Psoas muscle (tissue), 8 donors: ENCODE results near the gene FRMPD4. TPM values are rescaled to one million over a fixed set of nuclear protein-coding genes. Genes with fewer than 3 reads are reported as not detected.

Experiments
- ATAC-seq, 4 donors: fragments of 200-7000 bp; cut with Tn5 transposase; one replicate each; pipeline ENCODE4 v1.9.1; 2020; ENCODE audit warnings: moderate library complexity in 3 of 4, mild to moderate bottlenecking in 2 of 4
- DNase-seq, 2 donors: peaks; one replicate each; pipeline ENCODE4 v3.0.0-alpha.2; 2020
- H3K27ac ChIP-seq: fragments of 200-600 bp; one replicate; pipeline ENCODE4 v1.8.0; 2022
- H3K27me3 ChIP-seq, 3 donors: fragments of 200-600 bp in 1 of 3; one replicate each; pipeline versions ENCODE4 v1.6.1 to v1.8.0; 2013 to 2022; ENCODE audit warnings: low read length in 2 of 3, mild to moderate bottlenecking in 2 of 3, moderate library complexity in 1 of 3; ENCODE audit not compliant: insufficient read depth in 3 of 3
- H3K36me3 ChIP-seq, 2 donors: fragments of 200-600 bp in 1 of 2; one replicate each; pipeline versions ENCODE4 v1.6.1 to v1.8.0; 2013 to 2022; ENCODE audit warnings: low read depth in 1 of 2, mild to moderate bottlenecking in 1 of 2, moderate library complexity in 1 of 2; ENCODE audit not compliant: insufficient read depth in 1 of 2
- H3K4me1 ChIP-seq: fragments of 200-600 bp; one replicate; pipeline ENCODE4 v1.8.0; 2022
- H3K4me3 ChIP-seq: fragments of 200-600 bp; one replicate; pipeline ENCODE4 v1.8.0; 2022; ENCODE audit warnings: mild to moderate bottlenecking
- H3K9me3 ChIP-seq: fragments of 200-600 bp; one replicate; pipeline ENCODE4 v1.8.0; 2022
- WGBS, 3 donors: extraction: QIAGEN DNeasy Blood & Tissue Kit; methylation state at CpG; one replicate each; pipeline versions ENCODE4 v1.1.6 to v1.1.7; 2013; 5-methylcytosine and 5-hydroxymethylcytosine counted together
- intact Hi-C, 2 donors: fragments of 100-400 bp; cut with DNase I; formaldehyde crosslinking; loops; one replicate each; pipeline versions ENCODE4 v1.11.0 to v1.14.2; 2022
- polyA plus RNA-seq, 3 donors: library from polyadenylated mRNA; stranded (reverse); fragments of 200-250 nt; gene quantifications; one replicate each; pipeline ENCODE4 v1.2.3, GENCODE V29; 2013
- total RNA-seq, 4 donors: library from RNA; stranded (reverse); fragmentation: NEBNext Ultra II Directional in 2 of 4; extraction: Animal tissue kit (Norgen Biotek cat#: 25700) in 2 of 4; gene quantifications; one replicate each; pipeline versions ENCODE4 v1.2.1 to v1.2.4, GENCODE V29; 2021 to 2023
- TF ChIP-seq, protein P1 (sequence below): fragments of 200-600 bp; IDR thresholded peaks from one replicate; pipeline ENCODE4 v1.8.0; 2022; ENCODE audit warnings: antibody characterized with exemption
- donor health status: healthy with polysubstance abuse.
- donor health status: DM: no; HTN: no; CAD: no; lungs with moderate emphysema.
- donor health status: Bipolar disorder and iron deficiency.
- donor health status: healthy.
- donor health status: DM: yes; HTN: yes; CAD: no.
- donor health status: DM: no; HTN: no; CAD: no.
- donor health status: DM: no; HTN: no; CAD: no.
- donor health status: DM: yes; HTN: yes; CAD: no.

The FRMPD4 gene
- total and polyA plus RNA-seq, 7 donors = 0.01 to 0.79 (median 0.06) TPM; not detected in 1

DNA sequence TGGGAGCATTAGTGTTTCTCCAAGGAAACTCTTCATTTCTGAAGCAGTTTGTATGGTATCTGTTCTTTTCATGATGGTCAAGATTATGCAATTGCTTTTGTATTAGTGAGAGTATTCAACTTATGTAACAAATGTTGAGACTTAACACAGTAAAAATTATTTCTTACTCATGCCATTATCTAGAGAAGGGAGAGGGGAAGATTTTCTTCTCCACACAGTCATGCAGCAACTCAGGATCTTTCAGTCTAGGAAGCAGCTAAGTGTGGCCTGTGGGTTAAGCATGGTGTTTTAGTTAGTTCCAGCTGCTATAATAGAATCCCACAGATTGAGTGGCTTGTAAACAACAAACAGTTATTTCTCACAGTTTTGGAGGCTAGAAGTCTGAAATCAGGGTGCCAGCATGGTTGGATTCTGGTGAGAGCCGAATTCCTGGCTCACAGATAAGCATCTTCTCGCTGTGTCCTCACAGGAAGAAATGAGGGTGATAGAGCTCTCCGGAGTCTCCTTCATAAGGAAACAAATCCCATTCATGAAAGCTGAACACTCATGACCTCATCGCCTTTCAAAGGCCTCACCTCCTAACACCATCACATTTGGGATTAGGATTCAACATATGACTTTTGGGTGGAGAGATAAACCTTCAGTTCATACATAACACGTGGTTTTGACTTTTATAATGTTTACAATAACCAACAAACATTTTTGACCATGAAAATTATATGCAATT, 101.2 kb downstream of the FRMPD4 start:
- intact Hi-C loops = no loop called here
- DNase-seq (no peak), ATAC-seq (no peak)
- Histone ChIP-seq H3K27me3 (no peaks in the 10 kb centered on the region), H3K27ac (no peak overlapping the region), H3K36me3 (no peaks in the 10 kb centered on the region), H3K4me1 (no peaks in the 10 kb centered on the region), H3K4me3 (no peak overlapping the region), H3K9me3 (no peaks in the 10 kb centered on the region)
- TF ChIP-seq, protein P1, sequence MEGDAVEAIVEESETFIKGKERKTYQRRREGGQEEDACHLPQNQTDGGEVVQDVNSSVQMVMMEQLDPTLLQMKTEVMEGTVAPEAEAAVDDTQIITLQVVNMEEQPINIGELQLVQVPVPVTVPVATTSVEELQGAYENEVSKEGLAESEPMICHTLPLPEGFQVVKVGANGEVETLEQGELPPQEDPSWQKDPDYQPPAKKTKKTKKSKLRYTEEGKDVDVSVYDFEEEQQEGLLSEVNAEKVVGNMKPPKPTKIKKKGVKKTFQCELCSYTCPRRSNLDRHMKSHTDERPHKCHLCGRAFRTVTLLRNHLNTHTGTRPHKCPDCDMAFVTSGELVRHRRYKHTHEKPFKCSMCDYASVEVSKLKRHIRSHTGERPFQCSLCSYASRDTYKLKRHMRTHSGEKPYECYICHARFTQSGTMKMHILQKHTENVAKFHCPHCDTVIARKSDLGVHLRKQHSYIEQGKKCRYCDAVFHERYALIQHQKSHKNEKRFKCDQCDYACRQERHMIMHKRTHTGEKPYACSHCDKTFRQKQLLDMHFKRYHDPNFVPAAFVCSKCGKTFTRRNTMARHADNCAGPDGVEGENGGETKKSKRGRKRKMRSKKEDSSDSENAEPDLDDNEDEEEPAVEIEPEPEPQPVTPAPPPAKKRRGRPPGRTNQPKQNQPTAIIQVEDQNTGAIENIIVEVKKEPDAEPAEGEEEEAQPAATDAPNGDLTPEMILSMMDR = no peak
- WGBS, 3 donors = 68 to 84% (median 80%) methylated on average over 5 of the region's 5 CpGs

DNA sequence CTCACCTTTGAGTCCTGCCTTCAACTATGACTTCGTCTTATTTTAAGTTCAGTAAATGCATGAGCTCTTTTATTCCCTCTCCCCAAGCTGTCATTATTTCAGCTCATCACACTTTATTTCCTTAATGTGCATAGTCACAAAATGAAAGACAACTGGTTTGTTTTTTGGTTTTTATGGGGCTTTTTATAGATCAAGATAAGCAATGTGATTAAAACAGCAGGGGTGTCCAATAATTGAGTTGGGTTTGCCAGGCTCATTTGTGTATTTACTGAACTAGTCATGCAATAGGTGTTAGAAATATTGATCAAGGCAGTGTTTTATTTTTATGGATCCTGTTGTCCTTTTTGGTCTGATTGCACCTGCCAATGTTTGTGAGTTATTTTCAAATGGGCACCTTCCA, 102.2 kb downstream of the FRMPD4 start:
- WGBS, 3 donors = 90 to 92% (median 91%) methylated on average over 1 of the region's 1 CpG
- H3K9me3 ChIP-seq = no peaks in the 10 kb centered on the region
- intact Hi-C loops = no loop called here

DNA sequence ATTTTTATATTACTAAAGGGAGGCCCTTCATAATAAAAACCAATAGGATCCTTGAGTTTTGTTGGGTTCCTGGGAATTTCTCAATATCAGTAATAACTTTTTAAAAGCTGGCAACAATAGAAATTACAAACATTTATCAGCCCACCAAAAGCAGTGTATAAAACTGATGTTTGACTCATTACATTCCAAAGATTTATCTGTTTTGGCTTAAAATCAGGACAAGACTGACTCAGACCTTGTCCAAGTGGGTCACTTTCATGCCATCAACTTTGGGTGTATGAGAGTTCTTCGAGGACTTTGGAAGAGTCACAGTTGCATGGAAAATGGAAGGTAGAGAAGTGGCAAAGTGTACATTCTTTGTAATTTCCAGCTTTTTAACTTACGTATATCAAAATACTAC, 102.8 kb downstream of the FRMPD4 start:
- TF ChIP-seq, protein P1 = no peak
- no peak for DNase-seq
- H3K4me3 ChIP-seq = no peak overlapping the region
- no peaks in the 10 kb centered on the region for H3K36me3 ChIP-seq
- WGBS, 3 donors = 79 to 91% (median 82%) methylated on average over 2 of the region's 2 CpGs
- no peaks in the 10 kb centered on the region for H3K27me3 ChIP-seq
- ATAC-seq = no peak
- no peak overlapping the region for H3K27ac ChIP-seq
- H3K9me3 ChIP-seq = no peaks in the 10 kb centered on the region
- no peaks in the 10 kb centered on the region for H3K4me1 ChIP-seq
- intact Hi-C loops = no loop called here

More for the DNA sequence above, 102.2 kb downstream of the FRMPD4 start:
- no peak overlapping the region for H3K27ac ChIP-seq
- no peak overlapping the region for H3K4me3 ChIP-seq
- DNase-seq = no peak
- ATAC-seq = no peak
- TF ChIP-seq, protein P1 = no peak
- no peaks in the 10 kb centered on the region for H3K27me3 ChIP-seq
- no peaks in the 10 kb centered on the region for H3K4me1 ChIP-seq
- no peaks in the 10 kb centered on the region for H3K36me3 ChIP-seq

DNA sequence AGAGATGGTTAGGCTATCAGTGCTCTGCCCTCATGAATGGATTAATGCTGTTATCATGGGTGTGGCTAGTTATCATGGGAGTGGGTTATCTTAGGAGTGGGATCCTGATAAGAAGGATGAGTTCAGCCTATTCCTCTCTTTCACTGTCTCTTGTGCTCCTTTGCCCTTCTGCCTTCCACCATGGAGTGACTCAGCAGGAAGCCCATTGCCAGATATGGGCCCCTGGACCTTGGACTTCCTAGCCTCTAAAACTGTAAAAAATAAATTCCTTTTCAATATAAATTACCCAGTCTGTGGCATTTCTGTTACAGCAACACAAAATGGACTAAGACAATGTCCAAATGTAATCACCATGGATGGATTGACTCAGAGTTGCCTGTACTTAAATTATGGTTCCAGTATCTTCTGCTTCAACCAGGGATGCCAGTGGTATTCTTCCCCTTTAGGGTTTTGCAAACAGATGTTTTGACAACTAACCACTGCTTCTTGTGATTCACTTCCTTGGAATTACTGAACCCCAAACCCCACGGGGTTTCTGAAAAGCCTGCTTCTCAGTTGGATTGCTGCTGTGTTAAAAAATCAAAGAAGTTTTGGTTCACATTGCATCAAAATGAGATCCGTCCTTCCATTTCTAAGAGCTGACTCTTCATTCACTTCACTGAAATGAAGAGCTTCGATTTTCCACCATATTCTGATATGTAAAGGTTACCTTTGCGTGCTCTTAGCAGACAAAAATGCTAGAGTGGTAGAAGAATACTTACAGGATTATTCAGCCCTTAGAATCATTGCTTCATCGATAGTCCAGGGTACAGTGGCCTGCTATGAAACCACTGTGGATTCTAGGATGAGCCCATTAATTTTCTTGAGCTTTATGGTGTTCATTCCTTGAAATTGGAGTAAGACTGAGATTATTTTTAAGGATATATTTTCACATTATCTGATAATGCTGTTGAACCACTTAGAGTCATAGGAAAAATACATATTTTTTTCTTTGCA, 107.7 kb downstream of the FRMPD4 start:
- intact Hi-C loops = no loop called here
- Histone ChIP-seq H3K4me3 (no peak overlapping the region), H3K36me3 (no peaks in the 10 kb centered on the region), H3K27ac (no peak overlapping the region), H3K27me3 (no peaks in the 10 kb centered on the region), H3K9me3 (no peaks in the 10 kb centered on the region), H3K4me1 (no peaks in the 10 kb centered on the region)
- TF ChIP-seq, protein P1 = no peak
- ATAC-seq (no peak), DNase-seq (no peak)
- 63 to 84% (median 74%) methylated on average over 5 of the region's 5 CpGs for WGBS, 3 donors
